OCI-LY7 (cell line): ENCODE results near the gene RAB17.

Experiments used
- EZH2phosphoT487 ChIP-seq: fragments of 200-600 bp; sonication (generic); IDR thresholded peaks from 2 replicates; pipeline ENCODE4 v1.6.1; 2018; ENCODE audit warnings: low read depth, borderline replicate concordance, mild to moderate bottlenecking, mixed run types, antibody characterized with exemption, low read length, moderate library complexity, mixed read lengths
- TF ChIP-seq, protein P1 (sequence below): fragments of 200-600 bp; sonication (generic); conservative IDR thresholded peaks from 2 replicates; pipeline ENCODE4 v1.5.1; 2014; ENCODE audit warnings: mild to moderate bottlenecking, antibody characterized with exemption, low read length, moderate library complexity, mixed read lengths

DNA sequence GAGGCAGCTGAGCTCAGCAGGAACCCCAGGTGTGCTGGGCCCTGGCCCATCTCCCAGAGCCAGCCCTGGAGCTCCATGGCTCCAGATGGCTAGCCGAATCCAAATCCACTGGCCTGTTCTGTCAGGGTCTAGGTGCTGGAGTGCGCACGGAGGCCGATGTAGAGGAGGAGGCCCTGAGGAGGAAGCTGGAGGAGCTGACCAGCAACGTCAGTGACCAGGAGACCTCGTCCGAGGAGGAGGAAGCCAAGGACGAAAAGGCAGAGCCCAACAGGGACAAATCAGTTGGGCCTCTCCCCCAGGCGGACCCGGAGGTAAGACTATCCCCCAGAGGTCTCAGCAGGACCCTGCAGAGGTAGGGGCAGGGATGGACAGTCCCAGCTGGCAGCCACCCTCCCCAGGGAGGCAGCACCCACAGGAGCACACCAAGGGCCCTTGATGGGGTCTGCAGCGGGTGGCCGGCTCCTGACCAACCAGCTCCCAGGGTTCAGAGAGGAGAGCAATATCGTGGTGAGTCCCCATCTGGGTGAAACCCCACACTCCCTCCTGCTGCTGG is 50.2 kb downstream of the RAB17 start:
- TF ChIP-seq, protein P1, sequence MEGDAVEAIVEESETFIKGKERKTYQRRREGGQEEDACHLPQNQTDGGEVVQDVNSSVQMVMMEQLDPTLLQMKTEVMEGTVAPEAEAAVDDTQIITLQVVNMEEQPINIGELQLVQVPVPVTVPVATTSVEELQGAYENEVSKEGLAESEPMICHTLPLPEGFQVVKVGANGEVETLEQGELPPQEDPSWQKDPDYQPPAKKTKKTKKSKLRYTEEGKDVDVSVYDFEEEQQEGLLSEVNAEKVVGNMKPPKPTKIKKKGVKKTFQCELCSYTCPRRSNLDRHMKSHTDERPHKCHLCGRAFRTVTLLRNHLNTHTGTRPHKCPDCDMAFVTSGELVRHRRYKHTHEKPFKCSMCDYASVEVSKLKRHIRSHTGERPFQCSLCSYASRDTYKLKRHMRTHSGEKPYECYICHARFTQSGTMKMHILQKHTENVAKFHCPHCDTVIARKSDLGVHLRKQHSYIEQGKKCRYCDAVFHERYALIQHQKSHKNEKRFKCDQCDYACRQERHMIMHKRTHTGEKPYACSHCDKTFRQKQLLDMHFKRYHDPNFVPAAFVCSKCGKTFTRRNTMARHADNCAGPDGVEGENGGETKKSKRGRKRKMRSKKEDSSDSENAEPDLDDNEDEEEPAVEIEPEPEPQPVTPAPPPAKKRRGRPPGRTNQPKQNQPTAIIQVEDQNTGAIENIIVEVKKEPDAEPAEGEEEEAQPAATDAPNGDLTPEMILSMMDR: no peak
- no peak for TF ChIP-seq EZH2phosphoT487
